Measurements from ENCODE around the gene IRF3.
A peak's percentile ranks its signal among the peaks of the same experiment; 100 is the strongest.
"Not testable (repeated sequence)": the region's sequence is repeated elsewhere in the genome, so short reads cannot be mapped to it uniquely, and the experiment has no call there.

Gene IRF3

GRCh38 chr19:49637821-49638738 is 27.6 kb downstream of the IRF3 start:
- Histone ChIP-seq H3K36me3 (replicated peaks) (peaks cover 4% of the 10 kb centered on the region), H3K27ac (peak overlapping the region; percentile 76), H3K4me3 (ENCODE audit: low read depth, low read length) (peak overlapping the region; percentile 71), H3K27me3 (replicated peaks) (no peaks in the 10 kb centered on the region)
- no peak for TF ChIP-seq CTCF (IDR thresholded peaks at IDR 0.05; ENCODE audit: low read depth, low read length, missing control alignments)
- peak; percentile 62 for DNase-seq
- in situ Hi-C loops (cut with HindIII; ENCODE audit: low pct_ligation_motif_present, low sequenced_read_pairs) = no loop called here

DNA sequence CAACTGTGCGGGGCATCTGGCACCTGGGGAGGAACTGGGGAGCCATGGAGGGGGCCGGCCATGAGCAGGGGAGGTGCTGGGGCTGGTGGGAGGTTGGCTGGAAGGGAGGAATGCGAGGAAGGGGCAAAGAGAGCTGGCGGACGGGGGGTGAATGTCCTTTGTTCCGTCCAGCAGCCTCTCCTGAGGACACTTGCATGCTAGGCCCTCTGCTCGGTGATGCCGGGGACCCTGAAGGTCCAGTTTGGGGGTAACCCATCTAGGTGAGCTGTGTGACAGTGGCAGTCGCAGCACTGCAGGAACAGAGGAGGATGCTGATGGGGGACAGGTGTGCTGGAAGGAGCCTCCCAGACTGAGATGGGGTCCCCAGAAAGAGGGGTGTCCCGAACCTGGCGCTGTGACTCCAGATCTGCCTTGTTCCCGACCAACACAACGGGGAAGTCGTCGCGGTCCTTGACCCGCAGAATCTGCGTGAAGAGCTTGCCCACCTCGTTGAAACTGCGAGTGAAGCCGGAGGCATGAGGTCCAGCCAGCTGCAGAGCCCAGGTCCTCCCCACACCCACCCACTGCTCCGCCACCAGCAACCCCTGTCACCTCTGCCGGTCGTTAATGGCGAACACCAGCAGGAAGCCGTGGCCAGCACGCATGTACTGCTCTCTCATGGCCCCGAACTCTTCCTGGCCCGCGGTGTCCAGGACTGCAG is 29.3 kb downstream of the IRF3 start:
- Histone ChIP-seq H3K27ac (no peak overlapping the region), H3K27me3 (replicated peaks) (no peaks in the 10 kb centered on the region), H3K36me3 (replicated peaks) (peaks cover 4% of the 10 kb centered on the region), H3K4me3 (ENCODE audit: low read depth, low read length) (no peak overlapping the region)
- DNase-seq = no peak
- in situ Hi-C loops (cut with HindIII; ENCODE audit: low pct_ligation_motif_present, low sequenced_read_pairs) = no loop called here
- no peak for TF ChIP-seq CTCF (IDR thresholded peaks at IDR 0.05; ENCODE audit: low read depth, low read length, missing control alignments)

- TF ChIP-seq CTCF (IDR thresholded peaks at IDR 0.05; ENCODE audit: low read depth, low read length, missing control alignments) = peak; percentile 27
- H3K36me3 ChIP-seq (replicated peaks) = peaks cover 4% of the 10 kb centered on the region
- H3K4me3 ChIP-seq (ENCODE audit: low read depth, low read length) = no peak overlapping the region
- no peak overlapping the region for H3K27ac ChIP-seq
- DNase-seq = no peak
- H3K27me3 ChIP-seq (replicated peaks) = no peaks in the 10 kb centered on the region
- in situ Hi-C loops (cut with HindIII; ENCODE audit: low pct_ligation_motif_present, low sequenced_read_pairs) = no loop called here
Measured at GRCh38 chr19:49635530-49636232, 30.0 kb downstream of the IRF3 start.

GRCh38 chr19:49633273-49633672 is 32.4 kb downstream of the IRF3 start:
- H3K36me3 ChIP-seq (replicated peaks); DNase-seq; H3K27ac ChIP-seq; H3K4me3 ChIP-seq (ENCODE audit: low read depth, low read length); in situ Hi-C loops (cut with HindIII; ENCODE audit: low pct_ligation_motif_present, low sequenced_read_pairs); H3K27me3 ChIP-seq (replicated peaks): not testable (repeated sequence)

- no peak for DNase-seq
- no peak for TF ChIP-seq CTCF (IDR thresholded peaks at IDR 0.05; ENCODE audit: low read depth, low read length, missing control alignments)
- in situ Hi-C loops (cut with HindIII; ENCODE audit: low pct_ligation_motif_present, low sequenced_read_pairs) = no loop called here
- Histone ChIP-seq H3K27ac (no peak overlapping the region), H3K27me3 (replicated peaks) (no peaks in the 10 kb centered on the region), H3K4me3 (ENCODE audit: low read depth, low read length) (no peak overlapping the region), H3K36me3 (replicated peaks) (peaks cover 4% of the 10 kb centered on the region)
Measured at GRCh38 chr19:49632576-49632975, 33.1 kb downstream of the IRF3 start.
